ENCODE measurements around the gene MED13. TPM values are rescaled to one million over a fixed set of nuclear protein-coding genes. Genes with fewer than 3 reads are reported as not detected.
"Not testable (repeated sequence)": the region's sequence is repeated elsewhere in the genome, so short reads cannot be mapped to it uniquely, and the experiment has no call there.

The MED13 gene
- total RNA-seq, 1 experiment from 2014 or later, result 18.7 TPM

GRCh38 chr17:62076864-62077788, 12.0 kb upstream of the MED13 start:
- no peak overlapping the region for H3K4me3 ChIP-seq (ENCODE audit: insufficient read depth, low read depth, low read length)
- no peak for DNase-seq
- no peaks in the 10 kb centered on the region for H3K27me3 ChIP-seq (ENCODE audit: control insufficient read depth, insufficient read depth, low read length)
- H3K36me3 ChIP-seq (replicated peaks; ENCODE audit: control insufficient read depth, insufficient read depth, low read length), result no peaks in the 10 kb centered on the region

DNA sequence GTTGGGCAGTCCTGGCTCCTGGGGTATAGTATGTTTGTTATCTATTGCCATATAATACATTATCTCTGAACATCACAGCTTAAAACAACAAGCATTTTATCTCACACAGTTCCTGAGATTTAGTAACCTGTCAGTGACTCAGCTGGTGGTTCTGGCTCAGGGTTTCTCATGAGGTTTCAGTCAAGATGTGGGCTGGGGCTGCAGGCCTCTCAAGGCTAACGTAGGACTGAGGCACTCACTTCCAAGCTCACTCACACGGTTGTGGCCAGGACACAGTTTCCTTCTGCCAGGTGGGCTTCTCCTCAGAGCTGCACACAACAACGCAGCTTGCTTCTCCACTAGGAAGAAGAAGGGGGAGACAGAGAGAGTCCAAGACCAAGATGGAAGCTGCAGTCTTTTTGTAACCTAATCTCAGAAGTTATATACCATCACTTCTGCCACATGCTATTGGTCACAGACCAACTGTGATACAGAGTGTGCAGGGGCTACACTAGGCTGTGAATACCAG, 10.3 kb upstream of the MED13 start:
- Histone ChIP-seq H3K4me3 (ENCODE audit: insufficient read depth, low read depth, low read length) (no peak overlapping the region), H3K27me3 (ENCODE audit: control insufficient read depth, insufficient read depth, low read length) (no peaks in the 10 kb centered on the region), H3K36me3 (replicated peaks; ENCODE audit: control insufficient read depth, insufficient read depth, low read length) (no peaks in the 10 kb centered on the region)
- DNase-seq, result no peak

DNA sequence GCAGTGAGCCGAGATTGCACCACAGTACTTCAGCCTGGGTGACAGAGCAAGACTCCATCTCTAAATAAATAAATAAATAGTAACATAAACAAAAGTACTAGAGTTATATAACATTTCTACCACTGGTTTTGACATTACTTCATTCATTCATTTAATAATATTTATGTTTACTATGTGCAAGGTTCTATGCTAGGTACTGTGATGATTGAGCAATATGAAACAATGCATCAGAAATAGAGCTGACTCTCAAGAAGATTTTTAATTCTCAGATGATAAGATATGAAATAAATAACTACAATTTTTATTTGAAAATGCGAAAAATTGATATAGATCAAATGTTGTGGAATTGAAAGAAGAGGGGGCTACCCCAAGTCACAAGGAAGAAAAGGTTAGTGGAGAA, 8.9 kb upstream of the MED13 start:
- Histone ChIP-seq H3K4me3 (ENCODE audit: insufficient read depth, low read depth, low read length) (no peak overlapping the region), H3K27me3 (ENCODE audit: control insufficient read depth, insufficient read depth, low read length) (no peaks in the 10 kb centered on the region), H3K36me3 (replicated peaks; ENCODE audit: control insufficient read depth, insufficient read depth, low read length) (no peaks in the 10 kb centered on the region)
- DNase-seq, result no peak

DNA sequence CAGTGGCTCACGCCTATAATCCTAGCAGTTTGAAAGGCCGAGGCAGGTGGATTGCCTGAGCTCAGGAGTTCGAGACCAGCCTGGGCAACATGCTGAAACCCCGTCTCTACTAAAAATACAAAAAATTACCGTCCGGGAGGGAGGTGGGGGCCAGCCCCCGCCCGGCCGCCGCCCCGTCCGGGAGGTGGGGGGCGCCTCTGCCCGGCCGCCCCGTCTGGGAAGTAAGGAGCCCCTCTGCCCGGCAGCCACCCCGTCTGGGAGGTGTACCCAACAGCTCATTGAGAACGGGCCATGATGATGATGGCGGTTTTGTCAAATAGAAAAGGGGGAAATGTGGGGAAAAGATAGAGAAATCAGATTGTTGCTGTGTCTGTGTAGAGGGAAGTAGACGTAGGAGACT, 7.8 kb upstream of the MED13 start:
- H3K36me3 ChIP-seq (replicated peaks; ENCODE audit: control insufficient read depth, insufficient read depth, low read length); H3K4me3 ChIP-seq (ENCODE audit: insufficient read depth, low read depth, low read length); DNase-seq; H3K27me3 ChIP-seq (ENCODE audit: control insufficient read depth, insufficient read depth, low read length): not testable (repeated sequence)

DNA sequence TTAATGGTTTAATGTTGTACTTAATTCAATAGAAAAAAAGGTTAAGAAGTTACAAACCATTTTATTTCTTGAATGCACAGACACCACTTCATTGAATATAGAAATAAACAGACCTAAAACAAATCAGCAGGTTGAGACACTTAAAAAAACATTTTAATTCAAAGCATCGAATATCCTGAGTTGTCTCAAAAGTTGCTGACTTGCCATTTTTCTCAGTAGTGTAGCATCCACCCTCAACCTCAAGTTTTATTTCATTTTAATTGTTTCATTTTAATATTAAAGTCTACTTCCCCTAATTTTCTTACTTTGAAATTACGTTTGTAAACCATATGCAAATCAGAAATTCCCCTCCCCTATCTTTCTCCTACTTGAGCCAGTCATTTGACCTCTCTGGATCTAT, 5.8 kb upstream of the MED13 start:
- Histone ChIP-seq H3K4me3 (ENCODE audit: insufficient read depth, low read depth, low read length) (no peak overlapping the region), H3K27me3 (ENCODE audit: control insufficient read depth, insufficient read depth, low read length) (no peaks in the 10 kb centered on the region), H3K36me3 (replicated peaks; ENCODE audit: control insufficient read depth, insufficient read depth, low read length) (no peaks in the 10 kb centered on the region)
- DNase-seq, result no peak

- no peaks in the 10 kb centered on the region; the same call in 1 of the 2 replicates for H3K36me3 ChIP-seq (replicated peaks; ENCODE audit: control insufficient read depth, insufficient read depth, low read length)
- no peaks in the 10 kb centered on the region for H3K27me3 ChIP-seq (ENCODE audit: control insufficient read depth, insufficient read depth, low read length)
- DNase-seq, result peak; percentile 58
- no peak overlapping the region for H3K4me3 ChIP-seq (ENCODE audit: insufficient read depth, low read depth, low read length)
These were observed 2.4 kb upstream of the MED13 start for GRCh38 chr17:62067165-62068145.

DNA sequence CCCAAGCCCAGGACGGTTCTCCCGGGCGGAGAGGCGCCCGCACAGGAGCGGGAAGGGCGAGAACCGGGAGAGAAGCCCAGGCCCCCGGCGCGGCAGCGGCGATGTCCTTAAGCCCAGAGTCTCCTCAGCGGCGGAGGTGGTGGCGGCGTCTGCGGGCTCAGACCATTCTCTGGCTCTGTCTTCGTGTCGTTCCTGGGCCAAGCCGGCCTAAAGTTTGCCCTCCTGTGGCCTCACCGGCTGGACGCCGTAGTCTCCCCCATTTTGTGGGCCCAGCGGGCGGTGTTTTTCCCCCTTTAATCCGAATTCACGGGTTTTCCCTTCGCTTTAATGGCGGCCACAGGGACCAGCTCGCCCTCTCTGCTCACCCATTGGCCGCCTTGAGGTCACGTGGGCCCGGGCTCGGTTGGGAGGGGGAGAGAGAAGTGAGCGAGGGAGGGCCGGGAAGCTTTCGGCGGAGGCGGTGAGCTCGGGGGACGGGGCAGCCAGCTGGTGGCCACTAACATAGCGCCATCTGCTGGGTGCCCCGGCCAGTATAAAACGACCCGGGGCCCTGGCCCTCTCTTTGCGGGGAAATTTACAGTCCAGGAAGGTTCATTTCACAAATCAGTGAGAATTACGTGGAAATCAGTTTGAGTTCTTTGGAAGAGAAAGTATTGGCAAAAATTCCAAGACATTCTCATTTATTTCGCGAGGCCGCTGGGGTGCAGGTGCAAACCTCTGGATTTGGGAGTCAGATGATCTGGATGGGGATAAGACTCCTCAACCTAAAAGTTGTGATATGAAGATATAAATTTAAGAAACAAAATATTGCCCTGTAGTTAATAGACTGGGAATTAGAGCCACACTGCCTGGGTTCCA, 762 bp upstream of the MED13 start:
- Histone ChIP-seq H3K36me3 (replicated peaks; ENCODE audit: control insufficient read depth, insufficient read depth, low read length) (no peaks in the 10 kb centered on the region; the same call in none of the 2 replicates), H3K27me3 (ENCODE audit: control insufficient read depth, insufficient read depth, low read length) (no peaks in the 10 kb centered on the region), H3K4me3 (ENCODE audit: insufficient read depth, low read depth, low read length) (peak overlapping the region; percentile 97)
- DNase-seq, result peak; percentile 98

GRCh38 chr17:62064029-62064790, 868 bp downstream of the MED13 start:
- Histone ChIP-seq H3K36me3 (replicated peaks; ENCODE audit: control insufficient read depth, insufficient read depth, low read length) (peaks cover 4% of the 10 kb centered on the region), H3K4me3 (ENCODE audit: insufficient read depth, low read depth, low read length) (peak overlapping the region; percentile 97), H3K27me3 (ENCODE audit: control insufficient read depth, insufficient read depth, low read length) (no peaks in the 10 kb centered on the region)
- DNase-seq, result no peak

- peaks cover 4% of the 10 kb centered on the region for H3K36me3 ChIP-seq (replicated peaks; ENCODE audit: control insufficient read depth, insufficient read depth, low read length)
- H3K4me3 ChIP-seq (ENCODE audit: insufficient read depth, low read depth, low read length), result no peak overlapping the region
- no peak for DNase-seq
- H3K27me3 ChIP-seq (ENCODE audit: control insufficient read depth, insufficient read depth, low read length), result no peaks in the 10 kb centered on the region
These were observed 2.1 kb downstream of the MED13 start for GRCh38 chr17:62062944-62063343.

- no peaks in the 10 kb centered on the region for H3K27me3 ChIP-seq (ENCODE audit: control insufficient read depth, insufficient read depth, low read length)
- peaks cover 4% of the 10 kb centered on the region for H3K36me3 ChIP-seq (replicated peaks; ENCODE audit: control insufficient read depth, insufficient read depth, low read length)
- H3K4me3 ChIP-seq (ENCODE audit: insufficient read depth, low read depth, low read length), result no peak overlapping the region
- no peak for DNase-seq
These were observed 2.8 kb downstream of the MED13 start for GRCh38 chr17:62062302-62062701.

GRCh38 chr17:62059414-62059813, 5.7 kb downstream of the MED13 start:
- DNase-seq, result no peak
- no peaks in the 10 kb centered on the region for H3K27me3 ChIP-seq (ENCODE audit: control insufficient read depth, insufficient read depth, low read length)
- no peak overlapping the region for H3K4me3 ChIP-seq (ENCODE audit: insufficient read depth, low read depth, low read length)
- peaks cover 4% of the 10 kb centered on the region for H3K36me3 ChIP-seq (replicated peaks; ENCODE audit: control insufficient read depth, insufficient read depth, low read length)

DNA sequence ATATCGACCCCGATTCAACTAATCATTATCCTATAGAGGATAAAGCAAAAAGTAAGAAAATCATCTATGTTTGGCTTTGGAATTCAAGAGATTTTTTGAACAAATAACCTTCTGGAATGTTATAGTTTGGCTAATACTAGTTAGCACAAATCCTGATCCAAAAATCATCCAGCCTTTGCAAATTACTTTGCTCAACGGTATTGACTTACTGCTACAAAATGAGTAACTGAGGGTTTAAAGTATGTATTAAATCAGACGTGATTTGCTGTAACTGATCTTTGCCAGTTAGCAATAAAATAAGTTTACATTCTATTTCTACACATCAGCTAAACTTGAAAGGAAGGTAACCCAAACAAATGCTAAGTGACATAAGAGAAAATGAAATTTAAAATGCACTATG, 6.5 kb downstream of the MED13 start:
- DNase-seq, result no peak
- H3K4me3 ChIP-seq (ENCODE audit: insufficient read depth, low read depth, low read length), result no peak overlapping the region
- no peaks in the 10 kb centered on the region for H3K27me3 ChIP-seq (ENCODE audit: control insufficient read depth, insufficient read depth, low read length)
- H3K36me3 ChIP-seq (replicated peaks; ENCODE audit: control insufficient read depth, insufficient read depth, low read length), result peaks cover 4% of the 10 kb centered on the region

DNA sequence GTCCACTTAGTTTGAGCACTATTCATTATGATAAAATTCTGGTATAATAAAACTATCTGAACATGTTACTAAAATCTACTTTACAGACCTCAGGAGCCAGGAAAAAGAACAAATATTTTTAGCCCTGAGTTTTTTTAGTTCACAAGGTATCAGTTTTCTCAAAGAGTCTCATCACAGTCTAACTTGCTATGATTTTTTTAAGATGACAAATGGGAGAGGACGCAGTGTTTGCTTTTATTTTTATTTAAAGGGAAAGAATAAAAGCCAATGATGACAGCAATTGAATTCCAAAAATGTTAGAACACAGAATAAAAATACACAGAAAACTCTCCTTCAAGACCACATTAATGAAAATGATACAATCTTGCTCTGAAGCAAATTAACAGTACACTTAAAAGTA, 7.4 kb downstream of the MED13 start:
- Histone ChIP-seq H3K27me3 (ENCODE audit: control insufficient read depth, insufficient read depth, low read length) (no peaks in the 10 kb centered on the region), H3K4me3 (ENCODE audit: insufficient read depth, low read depth, low read length) (no peak overlapping the region), H3K36me3 (replicated peaks; ENCODE audit: control insufficient read depth, insufficient read depth, low read length) (peaks cover 6% of the 10 kb centered on the region)
- no peak for DNase-seq
